GM19043 (cell line): ENCODE data around the gene NT5E.
"Not testable (repeated sequence)": the region's sequence is repeated elsewhere in the genome, so short reads cannot be mapped to it uniquely, and the experiment has no call there.

ENCODE experiments used
- ATAC-seq: cut with Tn5 transposase; IDR thresholded peaks from one replicate; pipeline ENCODE4 v1.9.1; 2021; ENCODE audit warnings: low read depth; ENCODE audit not compliant: unreplicated experiment

The NT5E gene

GRCh38 chr6:85449818-85450759, at the start of gene NT5E:
TSS of gene NT5E (plus strand) at chr6:85450083. CDS start at chr6:85450140, 57 bp downstream.
- ATAC-seq: peak; percentile 62

GRCh38 chr6:85400331-85400730, 49.6 kb upstream of the NT5E start:
- no peak for ATAC-seq

- ATAC-seq: no peak
Measured at GRCh38 chr6:85401186-85402021, 48.5 kb upstream of the NT5E start.

- no peak for ATAC-seq
Measured at GRCh38 chr6:85402071-85402470, 47.8 kb upstream of the NT5E start.

- ATAC-seq: no peak
Measured at GRCh38 chr6:85402922-85403321, 47.0 kb upstream of the NT5E start.

- no peak for ATAC-seq
Measured at GRCh38 chr6:85403331-85404015, 46.4 kb upstream of the NT5E start.

- not testable (repeated sequence) for ATAC-seq
Measured at GRCh38 chr6:85404016-85404563, 45.8 kb upstream of the NT5E start.

GRCh38 chr6:85404564-85405174, 45.2 kb upstream of the NT5E start:
- peak; percentile 25 for ATAC-seq

- ATAC-seq: peak; percentile 69
Measured at GRCh38 chr6:85405175-85405852, 44.6 kb upstream of the NT5E start.

- no peak for ATAC-seq
Measured at GRCh38 chr6:85405853-85406198, 44.1 kb upstream of the NT5E start.

GRCh38 chr6:85406641-85407075, 43.2 kb upstream of the NT5E start:
- ATAC-seq: no peak

GRCh38 chr6:85408039-85408438, 41.8 kb upstream of the NT5E start:
- ATAC-seq: no peak

GRCh38 chr6:85412911-85413430, 36.9 kb upstream of the NT5E start:
- ATAC-seq: no peak

- no peak for ATAC-seq
Measured at GRCh38 chr6:85416049-85416448, 33.8 kb upstream of the NT5E start.

- ATAC-seq: no peak
Measured at GRCh38 chr6:85416766-85417165, 33.1 kb upstream of the NT5E start.

GRCh38 chr6:85417336-85417735, 32.5 kb upstream of the NT5E start:
- ATAC-seq: no peak

GRCh38 chr6:85418059-85418458, 31.8 kb upstream of the NT5E start:
- no peak for ATAC-seq

- ATAC-seq: peak; percentile 76
Measured at GRCh38 chr6:85419046-85419759, 30.7 kb upstream of the NT5E start.

GRCh38 chr6:85420551-85420950, 29.3 kb upstream of the NT5E start:
- ATAC-seq: no peak
